Measurements from ENCODE around the gene CYTH4.

GRCh38 chr22:37363261-37363992 is 81.1 kb downstream of the CYTH4 start:
- TF ChIP-seq, protein P1, sequence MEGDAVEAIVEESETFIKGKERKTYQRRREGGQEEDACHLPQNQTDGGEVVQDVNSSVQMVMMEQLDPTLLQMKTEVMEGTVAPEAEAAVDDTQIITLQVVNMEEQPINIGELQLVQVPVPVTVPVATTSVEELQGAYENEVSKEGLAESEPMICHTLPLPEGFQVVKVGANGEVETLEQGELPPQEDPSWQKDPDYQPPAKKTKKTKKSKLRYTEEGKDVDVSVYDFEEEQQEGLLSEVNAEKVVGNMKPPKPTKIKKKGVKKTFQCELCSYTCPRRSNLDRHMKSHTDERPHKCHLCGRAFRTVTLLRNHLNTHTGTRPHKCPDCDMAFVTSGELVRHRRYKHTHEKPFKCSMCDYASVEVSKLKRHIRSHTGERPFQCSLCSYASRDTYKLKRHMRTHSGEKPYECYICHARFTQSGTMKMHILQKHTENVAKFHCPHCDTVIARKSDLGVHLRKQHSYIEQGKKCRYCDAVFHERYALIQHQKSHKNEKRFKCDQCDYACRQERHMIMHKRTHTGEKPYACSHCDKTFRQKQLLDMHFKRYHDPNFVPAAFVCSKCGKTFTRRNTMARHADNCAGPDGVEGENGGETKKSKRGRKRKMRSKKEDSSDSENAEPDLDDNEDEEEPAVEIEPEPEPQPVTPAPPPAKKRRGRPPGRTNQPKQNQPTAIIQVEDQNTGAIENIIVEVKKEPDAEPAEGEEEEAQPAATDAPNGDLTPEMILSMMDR (IDR thresholded peaks at IDR 0.05 in 2 of 3, conservative IDR thresholded peaks at IDR 0.05 in 1 of 3; ENCODE audit: control insufficient read depth in 2 of 3, extremely low read depth in 1 of 3, insufficient read depth in 1 of 3, low read depth in 3 of 3, low read length in 3 of 3), result no peak
- TF ChIP-seq GABPA (IDR thresholded peaks at IDR 0.05; ENCODE audit: low read depth) (no peak), SPI1 (IDR thresholded peaks at IDR 0.05; ENCODE audit: borderline replicate concordance, insufficient read depth, low read depth, low read length) (no peak), MXI1 (IDR thresholded peaks at IDR 0.05; ENCODE audit: low read depth, low read length) (no peak), FOXM1 (IDR thresholded peaks at IDR 0.05; ENCODE audit: low read depth, low read length) (no peak)

Data from GM12878 (cell line).